ENCODE data around the gene CPNE5. TPM values are rescaled to one million over a fixed set of nuclear protein-coding genes. Genes with fewer than 3 reads are reported as not detected.

CPNE5 gene
- total RNA-seq, 1 donor: not detected

DNA sequence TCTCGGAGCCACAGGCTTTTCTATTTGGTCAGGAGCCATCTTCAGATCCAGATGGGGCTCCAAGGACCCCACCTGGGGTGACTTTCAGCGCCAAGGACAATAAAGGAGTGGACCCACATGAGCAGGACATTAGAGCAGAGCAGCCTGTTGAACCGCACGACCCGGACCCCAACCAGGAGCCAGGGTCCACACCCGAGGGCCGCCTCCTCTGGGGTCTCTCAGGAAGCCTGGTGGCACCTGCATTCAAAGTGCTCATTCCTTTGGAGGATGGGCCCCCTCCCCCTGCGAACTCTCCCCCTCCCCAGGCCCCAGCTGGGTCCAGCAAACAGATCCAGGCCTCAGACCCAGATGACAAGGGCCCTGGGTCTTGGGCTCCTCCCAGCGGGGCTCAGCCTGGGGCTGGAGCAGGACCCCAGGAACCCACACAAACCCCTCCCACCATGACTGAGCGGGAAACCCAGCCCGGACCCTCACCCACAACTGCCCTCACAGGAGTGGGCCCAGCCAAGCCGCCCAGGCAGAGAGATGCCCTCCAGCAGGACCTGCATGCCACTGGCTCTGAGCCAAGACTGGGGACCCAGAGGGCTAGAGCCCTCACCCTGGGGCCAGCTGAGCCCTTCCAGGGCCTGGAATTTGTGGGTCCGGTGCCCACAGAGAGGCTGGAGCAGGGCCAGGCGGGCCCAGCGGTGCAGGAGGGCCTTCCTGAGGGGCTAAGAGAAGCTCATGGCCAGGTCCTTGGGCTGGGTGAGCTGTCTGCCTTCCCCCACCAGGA lies 117.7 kb downstream of the CPNE5 start:
- peak; percentile 68 for DNase-seq (ENCODE audit: insufficient read length, low spot score, missing footprints)
- no peak overlapping the region for H2AFZ ChIP-seq (ENCODE audit: low read length)
- no peak overlapping the region for H3K27ac ChIP-seq (ENCODE audit: low read depth, low read length)
- no peaks in the 10 kb centered on the region for H3K4me1 ChIP-seq (ENCODE audit: insufficient read depth, low read length)
- no peaks in the 10 kb centered on the region for H4K20me1 ChIP-seq (ENCODE audit: insufficient read depth, low read length)
- no peaks in the 10 kb centered on the region for H3K27me3 ChIP-seq (ENCODE audit: insufficient read depth, low read length)
- H3K9me3 ChIP-seq (ENCODE audit: low read depth, low read length): no peaks in the 10 kb centered on the region
- no peak overlapping the region for H3K4me2 ChIP-seq (ENCODE audit: insufficient read depth, low read length)
- TF ChIP-seq, protein P1, sequence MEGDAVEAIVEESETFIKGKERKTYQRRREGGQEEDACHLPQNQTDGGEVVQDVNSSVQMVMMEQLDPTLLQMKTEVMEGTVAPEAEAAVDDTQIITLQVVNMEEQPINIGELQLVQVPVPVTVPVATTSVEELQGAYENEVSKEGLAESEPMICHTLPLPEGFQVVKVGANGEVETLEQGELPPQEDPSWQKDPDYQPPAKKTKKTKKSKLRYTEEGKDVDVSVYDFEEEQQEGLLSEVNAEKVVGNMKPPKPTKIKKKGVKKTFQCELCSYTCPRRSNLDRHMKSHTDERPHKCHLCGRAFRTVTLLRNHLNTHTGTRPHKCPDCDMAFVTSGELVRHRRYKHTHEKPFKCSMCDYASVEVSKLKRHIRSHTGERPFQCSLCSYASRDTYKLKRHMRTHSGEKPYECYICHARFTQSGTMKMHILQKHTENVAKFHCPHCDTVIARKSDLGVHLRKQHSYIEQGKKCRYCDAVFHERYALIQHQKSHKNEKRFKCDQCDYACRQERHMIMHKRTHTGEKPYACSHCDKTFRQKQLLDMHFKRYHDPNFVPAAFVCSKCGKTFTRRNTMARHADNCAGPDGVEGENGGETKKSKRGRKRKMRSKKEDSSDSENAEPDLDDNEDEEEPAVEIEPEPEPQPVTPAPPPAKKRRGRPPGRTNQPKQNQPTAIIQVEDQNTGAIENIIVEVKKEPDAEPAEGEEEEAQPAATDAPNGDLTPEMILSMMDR (IDR thresholded peaks at IDR 0.05; ENCODE audit: extremely low read depth, low read depth, low read length): no peak
- H3K4me3 ChIP-seq (ENCODE audit: insufficient read depth, low read length): no peak overlapping the region
- no peaks in the 10 kb centered on the region for H3K79me2 ChIP-seq (ENCODE audit: insufficient read depth, low read length)
- H3K36me3 ChIP-seq (ENCODE audit: insufficient read depth, low read length): no peaks in the 10 kb centered on the region

DNA sequence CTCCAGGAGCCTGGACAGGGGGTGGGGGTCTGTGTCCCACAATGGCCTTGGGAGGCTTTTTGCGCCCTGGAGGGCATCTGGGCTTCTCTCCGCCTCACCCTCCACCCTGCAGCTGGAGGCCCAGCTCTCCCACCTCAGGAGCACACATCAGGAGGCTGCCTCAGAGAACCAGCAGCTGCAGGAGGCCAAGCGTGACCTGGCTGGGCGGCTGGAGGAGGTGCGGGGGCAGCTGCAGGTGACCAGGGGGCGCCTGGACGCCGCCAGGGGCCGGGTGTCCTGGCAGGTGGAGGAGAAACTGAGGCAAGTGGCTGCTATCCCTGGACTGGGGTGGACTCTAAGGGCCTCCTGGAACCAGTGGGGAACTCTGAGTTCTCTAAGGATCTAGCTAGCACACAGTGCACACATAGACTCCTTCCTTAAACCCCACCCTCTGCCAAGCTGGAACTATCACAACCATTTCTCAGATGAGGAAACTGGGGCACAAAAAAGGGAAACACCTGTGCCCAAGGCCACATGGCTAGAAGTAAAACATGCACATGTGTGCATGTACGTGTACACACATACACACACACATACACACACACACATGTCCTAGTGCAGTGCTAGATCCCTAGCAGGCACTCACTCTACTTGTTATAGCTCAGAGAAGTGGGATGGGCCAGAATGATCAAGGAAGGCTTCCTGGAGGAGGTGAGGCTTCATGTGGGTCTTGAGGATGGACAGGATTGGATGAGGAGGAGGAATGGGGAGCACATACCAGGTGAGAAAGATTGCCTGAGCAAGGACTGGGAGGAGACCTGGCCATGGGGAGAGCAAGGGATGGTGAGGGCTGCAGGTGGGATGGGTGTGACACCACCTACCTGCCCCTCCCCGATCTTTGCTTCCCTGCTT lies 118.7 kb downstream of the CPNE5 start:
- no peak overlapping the region for H2AFZ ChIP-seq (ENCODE audit: low read length)
- DNase-seq (ENCODE audit: insufficient read length, low spot score, missing footprints): peak; percentile 58
- no peak overlapping the region for H3K4me3 ChIP-seq (ENCODE audit: insufficient read depth, low read length)
- no peaks in the 10 kb centered on the region for H3K36me3 ChIP-seq (ENCODE audit: insufficient read depth, low read length)
- H3K79me2 ChIP-seq (ENCODE audit: insufficient read depth, low read length): no peaks in the 10 kb centered on the region
- TF ChIP-seq, protein P1 (IDR thresholded peaks at IDR 0.05; ENCODE audit: extremely low read depth, low read depth, low read length): no peak
- H4K20me1 ChIP-seq (ENCODE audit: insufficient read depth, low read length): no peaks in the 10 kb centered on the region
- H3K27me3 ChIP-seq (ENCODE audit: insufficient read depth, low read length): no peaks in the 10 kb centered on the region
- H3K4me2 ChIP-seq (ENCODE audit: insufficient read depth, low read length): no peak overlapping the region
- H3K27ac ChIP-seq (ENCODE audit: low read depth, low read length): no peak overlapping the region
- no peaks in the 10 kb centered on the region for H3K4me1 ChIP-seq (ENCODE audit: insufficient read depth, low read length)
- H3K9me3 ChIP-seq (ENCODE audit: low read depth, low read length): no peaks in the 10 kb centered on the region

DNA sequence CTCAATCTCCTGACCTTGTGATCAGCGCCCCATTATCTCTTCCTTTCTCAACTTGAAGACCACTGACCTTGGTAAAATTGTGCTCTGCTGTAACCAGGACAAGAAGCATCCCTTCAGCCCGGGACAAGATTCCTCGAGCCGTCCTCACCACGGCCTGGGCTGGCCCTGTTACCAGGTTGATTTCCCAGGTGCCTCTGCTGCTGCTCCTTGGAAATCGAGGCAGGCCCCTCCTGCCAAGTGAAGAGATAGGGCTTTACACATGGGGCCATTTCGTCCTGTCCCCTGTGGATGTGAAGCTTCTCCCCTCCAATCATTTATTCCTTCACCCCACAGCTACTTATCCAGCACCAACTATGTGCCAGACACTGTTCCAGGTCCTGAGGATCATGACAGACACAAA lies 120.1 kb downstream of the CPNE5 start:
- TF ChIP-seq, protein P1 (IDR thresholded peaks at IDR 0.05; ENCODE audit: extremely low read depth, low read depth, low read length): no peak
- H3K27me3 ChIP-seq (ENCODE audit: insufficient read depth, low read length): no peaks in the 10 kb centered on the region
- H2AFZ ChIP-seq (ENCODE audit: low read length): no peak overlapping the region
- no peak overlapping the region for H3K27ac ChIP-seq (ENCODE audit: low read depth, low read length)
- no peaks in the 10 kb centered on the region for H3K9me3 ChIP-seq (ENCODE audit: low read depth, low read length)
- no peaks in the 10 kb centered on the region for H4K20me1 ChIP-seq (ENCODE audit: insufficient read depth, low read length)
- H3K4me2 ChIP-seq (ENCODE audit: insufficient read depth, low read length): no peak overlapping the region
- no peaks in the 10 kb centered on the region for H3K4me1 ChIP-seq (ENCODE audit: insufficient read depth, low read length)
- DNase-seq (ENCODE audit: insufficient read length, low spot score, missing footprints): peak; percentile 42
- no peaks in the 10 kb centered on the region for H3K79me2 ChIP-seq (ENCODE audit: insufficient read depth, low read length)
- H3K4me3 ChIP-seq (ENCODE audit: insufficient read depth, low read length): no peak overlapping the region
- no peaks in the 10 kb centered on the region for H3K36me3 ChIP-seq (ENCODE audit: insufficient read depth, low read length)

DNA sequence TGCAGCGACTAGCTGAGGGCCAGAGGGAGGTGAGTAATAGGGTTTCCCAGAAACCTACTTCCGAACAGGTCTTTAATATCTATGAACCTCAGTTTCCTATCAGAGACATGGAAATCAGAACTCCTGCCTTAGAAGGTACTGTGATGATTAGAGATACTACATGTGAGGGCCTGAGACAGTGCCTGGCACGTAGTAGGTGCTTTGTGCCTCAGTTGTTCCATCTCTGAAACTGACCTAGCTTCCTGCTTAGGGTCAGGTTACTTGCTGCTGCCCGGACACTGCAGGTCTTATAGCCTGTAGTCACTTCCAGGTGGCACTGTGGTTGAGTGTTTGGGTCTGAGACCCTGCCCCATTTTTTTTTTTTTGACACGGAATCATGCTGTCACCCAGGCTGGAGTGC lies 120.7 kb downstream of the CPNE5 start:
- no peaks in the 10 kb centered on the region for H3K9me3 ChIP-seq (ENCODE audit: low read depth, low read length)
- no peaks in the 10 kb centered on the region for H3K79me2 ChIP-seq (ENCODE audit: insufficient read depth, low read length)
- no peak overlapping the region for H3K4me2 ChIP-seq (ENCODE audit: insufficient read depth, low read length)
- H3K4me3 ChIP-seq (ENCODE audit: insufficient read depth, low read length): no peak overlapping the region
- TF ChIP-seq, protein P1 (IDR thresholded peaks at IDR 0.05; ENCODE audit: extremely low read depth, low read depth, low read length): no peak
- H3K27ac ChIP-seq (ENCODE audit: low read depth, low read length): no peak overlapping the region
- H3K4me1 ChIP-seq (ENCODE audit: insufficient read depth, low read length): no peaks in the 10 kb centered on the region
- H3K27me3 ChIP-seq (ENCODE audit: insufficient read depth, low read length): no peaks in the 10 kb centered on the region
- no peak overlapping the region for H2AFZ ChIP-seq (ENCODE audit: low read length)
- DNase-seq (ENCODE audit: insufficient read length, low spot score, missing footprints): peak; percentile 10
- H3K36me3 ChIP-seq (ENCODE audit: insufficient read depth, low read length): no peaks in the 10 kb centered on the region
- H4K20me1 ChIP-seq (ENCODE audit: insufficient read depth, low read length): no peaks in the 10 kb centered on the region
